Left ventricle myocardium inferior (tissue), 1 donor: ENCODE measurements around the gene FIS1. TPM values are rescaled to one million over a fixed set of nuclear protein-coding genes. Genes with fewer than 3 reads are reported as not detected.
"Not testable (repeated sequence)": the region's sequence is repeated elsewhere in the genome, so short reads cannot be mapped to it uniquely, and the experiment has no call there.

ENCODE experiments used
- DNase-seq: peaks from one replicate; pipeline ENCODE4 v3.0.0-alpha.2; 2020
- H3K27ac ChIP-seq: fragments of 200-600 bp; replicated peaks from 2 replicates; pipeline ENCODE4 v1.8.0; 2021
- H3K27me3 ChIP-seq: fragments of 200-600 bp; 2 replicates; pipeline ENCODE4 v1.8.0; 2021; ENCODE audit warnings: low read depth
- H3K36me3 ChIP-seq: fragments of 200-600 bp; 2 replicates; pipeline ENCODE4 v1.8.0; 2021
- H3K4me1 ChIP-seq: fragments of 200-600 bp; 2 replicates; pipeline ENCODE4 v1.8.0; 2021
- H3K4me3 ChIP-seq: fragments of 200-600 bp; 2 replicates; pipeline ENCODE4 v1.8.0; 2021; ENCODE audit warnings: mild to moderate bottlenecking, moderate library complexity
- H3K9me3 ChIP-seq: fragments of 200-600 bp; replicated peaks from 2 replicates; pipeline ENCODE4 v1.8.0; 2021
- intact Hi-C: fragments of 100-400 bp; cut with micrococcal nuclease; formaldehyde crosslinking; loops from one replicate; pipeline ENCODE4 v1.11.0; 2022
- total RNA-seq: library from RNA; stranded (reverse); fragmentation: NEBNext Ultra II Directional; extraction: Animal tissue kit (Norgen Biotek cat#: 25700); gene quantifications from one replicate; pipeline ENCODE4 v1.2.1, GENCODE V29; 2021
- TF ChIP-seq, protein P1 (sequence below): fragments of 200-600 bp; IDR thresholded peaks from 2 replicates; pipeline ENCODE4 v1.8.0; 2021; ENCODE audit warnings: antibody characterized with exemption, mild to moderate bottlenecking, borderline replicate concordance
- donor health status: DM: no; HTN: yes; CAD: no; lungs with severe emphysema.

FIS1 gene
- total RNA-seq, 1 donor from 2014 or later = 322 TPM

DNA sequence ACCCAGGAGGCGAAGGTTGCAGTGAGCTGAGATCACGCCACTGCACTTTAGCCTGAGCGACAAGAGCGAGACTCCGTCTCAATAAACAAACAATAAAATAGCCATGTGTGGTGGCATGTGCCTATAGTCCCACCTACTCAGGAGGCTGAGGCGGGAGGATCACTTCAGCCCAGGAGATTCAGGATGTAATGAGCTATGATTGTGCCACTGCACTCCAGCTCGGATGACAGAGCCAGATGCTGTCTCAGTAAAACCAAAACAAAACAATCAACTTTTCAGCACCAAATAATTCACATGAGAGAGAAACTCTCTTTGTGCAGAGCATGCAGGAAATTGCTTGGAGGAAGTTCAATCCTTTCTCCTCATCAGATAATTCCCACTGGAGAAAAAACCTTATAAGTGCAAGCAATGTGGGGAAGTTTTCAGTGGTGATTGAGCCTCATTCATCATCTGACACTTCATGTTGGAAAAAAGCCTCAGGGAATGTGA is 13.4 kb upstream of the FIS1 start:
- TF ChIP-seq, protein P1, sequence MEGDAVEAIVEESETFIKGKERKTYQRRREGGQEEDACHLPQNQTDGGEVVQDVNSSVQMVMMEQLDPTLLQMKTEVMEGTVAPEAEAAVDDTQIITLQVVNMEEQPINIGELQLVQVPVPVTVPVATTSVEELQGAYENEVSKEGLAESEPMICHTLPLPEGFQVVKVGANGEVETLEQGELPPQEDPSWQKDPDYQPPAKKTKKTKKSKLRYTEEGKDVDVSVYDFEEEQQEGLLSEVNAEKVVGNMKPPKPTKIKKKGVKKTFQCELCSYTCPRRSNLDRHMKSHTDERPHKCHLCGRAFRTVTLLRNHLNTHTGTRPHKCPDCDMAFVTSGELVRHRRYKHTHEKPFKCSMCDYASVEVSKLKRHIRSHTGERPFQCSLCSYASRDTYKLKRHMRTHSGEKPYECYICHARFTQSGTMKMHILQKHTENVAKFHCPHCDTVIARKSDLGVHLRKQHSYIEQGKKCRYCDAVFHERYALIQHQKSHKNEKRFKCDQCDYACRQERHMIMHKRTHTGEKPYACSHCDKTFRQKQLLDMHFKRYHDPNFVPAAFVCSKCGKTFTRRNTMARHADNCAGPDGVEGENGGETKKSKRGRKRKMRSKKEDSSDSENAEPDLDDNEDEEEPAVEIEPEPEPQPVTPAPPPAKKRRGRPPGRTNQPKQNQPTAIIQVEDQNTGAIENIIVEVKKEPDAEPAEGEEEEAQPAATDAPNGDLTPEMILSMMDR = no peak
- no peak for DNase-seq
- Histone ChIP-seq H3K27ac (no peak overlapping the region), H3K4me3 (no peak overlapping the region), H3K4me1 (no peaks in the 10 kb centered on the region), H3K27me3 (peaks cover 12% of the 10 kb centered on the region), H3K36me3 (no peaks in the 10 kb centered on the region), H3K9me3 (no peaks in the 10 kb centered on the region)
- intact Hi-C loops = no loop called here

DNA sequence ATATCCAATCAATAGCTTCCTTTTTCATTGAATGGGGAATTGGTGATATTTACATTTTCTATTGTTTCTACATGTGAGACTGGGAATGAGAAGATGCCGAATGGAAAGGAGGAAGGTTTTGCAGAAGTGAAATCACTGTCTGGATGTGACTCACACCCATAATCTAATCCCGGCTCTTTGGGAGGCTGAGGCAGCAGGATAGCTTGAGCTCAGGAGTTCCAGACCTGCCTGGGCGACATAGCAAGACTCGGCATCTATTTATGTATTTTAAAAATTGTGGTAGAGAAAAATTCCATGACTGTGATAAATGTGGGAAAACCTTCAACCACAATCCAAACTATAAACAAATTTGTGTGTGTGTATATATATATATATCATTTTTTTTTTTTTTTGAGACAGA is 10.9 kb upstream of the FIS1 start:
- no peak for DNase-seq
- Histone ChIP-seq H3K4me3 (no peak overlapping the region), H3K27ac (no peak overlapping the region), H3K9me3 (no peaks in the 10 kb centered on the region), H3K27me3 (peaks cover 4% of the 10 kb centered on the region), H3K4me1 (peaks cover 17% of the 10 kb centered on the region), H3K36me3 (no peaks in the 10 kb centered on the region)
- TF ChIP-seq, protein P1 = no peak
- intact Hi-C loops = no loop called here

DNA sequence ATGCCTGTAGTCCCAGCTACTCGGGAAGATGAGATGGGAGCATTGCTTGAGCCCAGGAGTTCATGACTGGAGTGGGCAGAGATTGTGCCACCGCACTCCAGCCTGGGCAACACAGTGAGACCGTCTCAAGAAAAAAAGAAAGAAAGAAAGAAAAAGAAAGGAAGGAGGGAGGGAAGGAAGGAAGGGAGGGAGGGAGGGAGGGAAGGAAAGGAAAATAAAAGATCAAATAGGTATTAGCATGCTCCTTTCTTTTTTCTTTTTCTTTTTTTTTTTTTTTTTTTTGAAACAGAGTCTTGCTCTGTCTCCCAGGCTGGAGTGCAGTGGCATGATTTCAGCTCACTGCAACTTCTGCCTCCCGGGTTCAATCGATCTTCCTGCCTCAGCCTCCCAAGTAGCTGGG is 8.3 kb upstream of the FIS1 start:
- intact Hi-C loops, DNase-seq, H3K27me3 ChIP-seq, H3K27ac ChIP-seq, H3K9me3 ChIP-seq, H3K4me3 ChIP-seq: not testable (repeated sequence)
- Histone ChIP-seq H3K36me3 (peaks cover 17% of the 10 kb centered on the region), H3K4me1 (peaks cover 24% of the 10 kb centered on the region)

DNA sequence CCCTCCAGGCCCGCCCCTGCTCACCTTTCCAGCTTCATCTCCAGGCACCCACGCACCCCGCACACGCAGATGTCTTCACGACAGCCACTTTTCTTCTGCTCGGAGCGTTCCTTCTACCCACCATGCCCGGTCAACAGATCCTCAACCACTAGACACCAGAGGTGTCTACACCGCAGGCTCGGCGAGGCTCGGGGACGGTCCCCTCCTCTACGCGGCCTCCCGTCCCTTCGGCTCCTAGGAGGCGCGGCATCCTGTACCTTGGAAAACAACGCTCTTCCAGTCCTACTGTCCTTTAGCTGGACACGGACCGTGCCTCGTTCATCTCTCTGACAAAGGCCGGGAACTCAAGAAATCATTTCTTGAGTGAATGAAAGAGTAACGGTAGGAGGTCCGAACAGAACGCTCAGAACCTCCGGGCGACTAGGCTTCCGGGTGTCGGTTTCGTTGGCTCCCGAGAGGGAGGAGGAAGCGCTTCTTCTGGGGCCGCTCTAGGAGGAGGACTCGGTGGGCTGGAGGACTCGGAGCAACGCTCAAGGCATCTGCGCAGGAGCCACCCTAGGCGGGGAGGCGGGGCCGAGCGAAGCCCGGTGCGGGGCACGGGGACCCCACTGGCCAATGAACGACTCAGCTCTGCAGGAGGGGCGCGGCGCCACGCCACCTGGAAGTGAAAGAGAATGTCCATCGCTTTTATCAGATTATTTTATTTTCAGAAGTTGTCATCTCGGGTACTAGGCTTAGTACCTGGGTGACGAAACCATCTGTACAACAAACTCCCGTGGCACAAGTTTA is 7.2 kb upstream of the FIS1 start:
- Histone ChIP-seq H3K9me3 (no peaks in the 10 kb centered on the region), H3K4me3 (peak overlapping the region; percentile 97), H3K27ac (peak overlapping the region; percentile 83), H3K27me3 (no peaks in the 10 kb centered on the region), H3K4me1 (peaks cover 24% of the 10 kb centered on the region), H3K36me3 (peaks cover 18% of the 10 kb centered on the region)
- peak; percentile 99 for DNase-seq
- intact Hi-C loops = no loop called here
- TF ChIP-seq, protein P1 = no peak

- no peaks in the 10 kb centered on the region for H3K9me3 ChIP-seq
- DNase-seq = no peak
- H3K27ac ChIP-seq = no peak overlapping the region
- TF ChIP-seq, protein P1 = no peak
- no peak overlapping the region for H3K4me3 ChIP-seq
- peaks cover 18% of the 10 kb centered on the region for H3K36me3 ChIP-seq
- intact Hi-C loops = no loop called here
- H3K4me1 ChIP-seq = peaks cover 40% of the 10 kb centered on the region
- H3K27me3 ChIP-seq = no peaks in the 10 kb centered on the region
These were observed 5.4 kb upstream of the FIS1 start for GRCh38 chr7:101250324-101250723.

GRCh38 chr7:101248276-101248675 is 3.4 kb upstream of the FIS1 start:
- TF ChIP-seq, protein P1 = no peak
- H3K36me3 ChIP-seq = peaks cover 18% of the 10 kb centered on the region
- H3K4me1 ChIP-seq = peaks cover 59% of the 10 kb centered on the region
- H3K27me3 ChIP-seq = no peaks in the 10 kb centered on the region
- H3K9me3 ChIP-seq = no peaks in the 10 kb centered on the region
- H3K27ac ChIP-seq = no peak overlapping the region
- no peak for DNase-seq
- intact Hi-C loops = no loop called here
- no peak overlapping the region for H3K4me3 ChIP-seq
